Suprapubic skin (tissue), 3 donors: ENCODE measurements around the gene HAPLN2.

Source experiments
- EP300 ChIP-seq: sonication (generic); formaldehyde crosslinking; IDR thresholded peaks from one replicate; pipeline ENCODE4 v1.6.1; 2017; ENCODE audit warnings: antibody characterized with exemption
- POLR2A ChIP-seq, 2 donors: fragments of 450-650 bp; IDR thresholded peaks; one replicate each; pipeline ENCODE4 v1.6.1; 2017; ENCODE audit warnings: antibody characterized with exemption in 2 of 2, mild to moderate bottlenecking in 2 of 2, moderate library complexity in 2 of 2
- TF ChIP-seq, protein P1 (sequence below), 2 donors: fragments of 200-600 bp in 1 of 2; fragments of 450-650 bp in 1 of 2; sonication (generic) in 1 of 2; IDR thresholded peaks; one replicate each; pipeline ENCODE4 v1.5.1; 2016 to 2019; ENCODE audit warnings: antibody characterized with exemption in 2 of 2, mild to moderate bottlenecking in 1 of 2, moderate library complexity in 1 of 2

DNA sequence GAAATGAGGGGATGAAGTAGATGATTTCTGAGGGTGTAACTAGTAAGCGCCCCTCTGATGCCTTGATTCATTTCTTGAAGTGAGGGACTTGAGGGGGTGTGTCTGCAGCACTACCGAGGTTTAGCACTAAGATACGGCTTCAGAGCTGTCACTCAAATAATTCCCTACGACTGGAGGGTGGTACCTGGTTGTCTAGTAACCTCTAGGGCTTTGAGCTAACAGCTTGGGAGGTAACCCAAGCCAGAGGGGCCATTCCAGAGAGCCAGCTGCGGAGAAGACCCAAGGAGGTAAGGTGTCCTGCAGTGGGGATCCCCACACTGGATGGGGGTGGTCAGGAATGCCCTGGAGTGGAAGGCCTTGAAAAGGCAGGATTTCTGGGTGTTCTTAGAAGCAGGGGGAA, 39.7 kb upstream of the HAPLN2 start, which contains the start of gene TTC24:
- no peak for TF ChIP-seq EP300
- TF ChIP-seq, protein P1, sequence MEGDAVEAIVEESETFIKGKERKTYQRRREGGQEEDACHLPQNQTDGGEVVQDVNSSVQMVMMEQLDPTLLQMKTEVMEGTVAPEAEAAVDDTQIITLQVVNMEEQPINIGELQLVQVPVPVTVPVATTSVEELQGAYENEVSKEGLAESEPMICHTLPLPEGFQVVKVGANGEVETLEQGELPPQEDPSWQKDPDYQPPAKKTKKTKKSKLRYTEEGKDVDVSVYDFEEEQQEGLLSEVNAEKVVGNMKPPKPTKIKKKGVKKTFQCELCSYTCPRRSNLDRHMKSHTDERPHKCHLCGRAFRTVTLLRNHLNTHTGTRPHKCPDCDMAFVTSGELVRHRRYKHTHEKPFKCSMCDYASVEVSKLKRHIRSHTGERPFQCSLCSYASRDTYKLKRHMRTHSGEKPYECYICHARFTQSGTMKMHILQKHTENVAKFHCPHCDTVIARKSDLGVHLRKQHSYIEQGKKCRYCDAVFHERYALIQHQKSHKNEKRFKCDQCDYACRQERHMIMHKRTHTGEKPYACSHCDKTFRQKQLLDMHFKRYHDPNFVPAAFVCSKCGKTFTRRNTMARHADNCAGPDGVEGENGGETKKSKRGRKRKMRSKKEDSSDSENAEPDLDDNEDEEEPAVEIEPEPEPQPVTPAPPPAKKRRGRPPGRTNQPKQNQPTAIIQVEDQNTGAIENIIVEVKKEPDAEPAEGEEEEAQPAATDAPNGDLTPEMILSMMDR (IDR thresholded peaks at IDR 0.05), result no peak
- no peak for TF ChIP-seq POLR2A (IDR thresholded peaks at IDR 0.05)
